ENCODE results near the gene LMCD1. TPM values are rescaled to one million over a fixed set of nuclear protein-coding genes. Genes with fewer than 3 reads are reported as not detected.

The LMCD1 gene
- total RNA-seq, 2 experiments from 2014 or later, result 3.1 to 4.9 TPM

GRCh38 chr3:8589880-8590556 lies 88.4 kb downstream of the LMCD1 start:
- intact Hi-C loops (cut with DNase I, micrococcal nuclease), result no loop called here
- H3K27me3 Mint-ChIP-seq, result peaks cover 2% of the 10 kb centered on the region
- no peaks in the 10 kb centered on the region for H3K36me3 Mint-ChIP-seq (ENCODE audit: low read depth)
- CTCF ChIA-PET, result no interaction called here
- H3K9me3 Mint-ChIP-seq (ENCODE audit: low read depth), result no peaks in the 10 kb centered on the region
- no peak overlapping the region for H3K27ac Mint-ChIP-seq
- no peak overlapping the region for H3K4me3 Mint-ChIP-seq
- ATAC-seq (no peak), DNase-seq (no peak)
- H3K4me1 Mint-ChIP-seq, result no peaks in the 10 kb centered on the region
- POLR2A ChIA-PET, result no interaction called here

- H3K4me3 Mint-ChIP-seq, result no peak overlapping the region
- H3K4me1 Mint-ChIP-seq, result no peaks in the 10 kb centered on the region
- no peaks in the 10 kb centered on the region for H3K36me3 Mint-ChIP-seq (ENCODE audit: low read depth)
- H3K27ac Mint-ChIP-seq, result no peak overlapping the region
- intact Hi-C loops (cut with DNase I, micrococcal nuclease), result no loop called here
- POLR2A ChIA-PET, result interaction anchor here (0.9 kb wide), 1 partner anchor 101 kb away, joined by 3 read pairs; no protein-coding TSS in a partner anchor
- no peak for ATAC-seq
- H3K9me3 Mint-ChIP-seq (ENCODE audit: low read depth), result no peaks in the 10 kb centered on the region
- CTCF ChIA-PET, result interaction anchor here (0.9 kb wide), 1 partner anchor 15 kb away, joined by 3 read pairs; no protein-coding TSS in a partner anchor
- H3K27me3 Mint-ChIP-seq, result no peaks in the 10 kb centered on the region
- no peak for DNase-seq
These were observed 91.6 kb downstream of the LMCD1 start for GRCh38 chr3:8593021-8593827.

GRCh38 chr3:8595252-8595651 lies 93.6 kb downstream of the LMCD1 start:
- intact Hi-C loops (cut with DNase I, micrococcal nuclease), result no loop called here
- ChIA-PET POLR2A (no interaction called here), CTCF (no interaction called here)
- no peak overlapping the region for H3K4me3 Mint-ChIP-seq
- H3K36me3 Mint-ChIP-seq (ENCODE audit: low read depth), result no peaks in the 10 kb centered on the region
- H3K4me1 Mint-ChIP-seq, result no peaks in the 10 kb centered on the region
- H3K27ac Mint-ChIP-seq, result no peak overlapping the region
- no peaks in the 10 kb centered on the region for H3K9me3 Mint-ChIP-seq (ENCODE audit: low read depth)
- H3K27me3 Mint-ChIP-seq, result no peaks in the 10 kb centered on the region
- DNase-seq (no peak), ATAC-seq (no peak)

GRCh38 chr3:8595695-8596115 lies 94.1 kb downstream of the LMCD1 start:
- intact Hi-C loops (cut with DNase I, micrococcal nuclease), result no loop called here
- no peaks in the 10 kb centered on the region for H3K4me1 Mint-ChIP-seq
- no peaks in the 10 kb centered on the region for H3K36me3 Mint-ChIP-seq (ENCODE audit: low read depth)

GRCh38 chr3:8596321-8597218 lies 94.9 kb downstream of the LMCD1 start:
- H3K9me3 Mint-ChIP-seq (ENCODE audit: low read depth), result no peaks in the 10 kb centered on the region
- ChIA-PET CTCF (interaction anchor here (0.8 kb wide), 1 partner anchor 91 kb away, joined by 3 read pairs; no protein-coding TSS in a partner anchor), POLR2A (no interaction called here)
- H3K27me3 Mint-ChIP-seq, result no peaks in the 10 kb centered on the region
- ATAC-seq, result no peak
- H3K4me3 Mint-ChIP-seq, result no peak overlapping the region
- no peaks in the 10 kb centered on the region for H3K4me1 Mint-ChIP-seq
- H3K27ac Mint-ChIP-seq, result no peak overlapping the region
- no peaks in the 10 kb centered on the region for H3K36me3 Mint-ChIP-seq (ENCODE audit: low read depth)
- no peak for DNase-seq
- intact Hi-C loops (cut with DNase I, micrococcal nuclease), result no loop called here

More at GRCh38 chr3:8595695-8596115, 94.1 kb downstream of the LMCD1 start:
- no peaks in the 10 kb centered on the region for H3K9me3 Mint-ChIP-seq (ENCODE audit: low read depth)
- CTCF ChIA-PET, result no interaction called here
- DNase-seq, result no peak
- H3K27ac Mint-ChIP-seq, result no peak overlapping the region
- POLR2A ChIA-PET, result no interaction called here
- no peaks in the 10 kb centered on the region for H3K27me3 Mint-ChIP-seq
- no peak for ATAC-seq
- H3K4me3 Mint-ChIP-seq, result no peak overlapping the region

- Mint-ChIP-seq H3K27me3 (no peaks in the 10 kb centered on the region), H3K4me1 (no peaks in the 10 kb centered on the region), H3K27ac (no peak overlapping the region), H3K36me3 (ENCODE audit: low read depth) (no peaks in the 10 kb centered on the region), H3K4me3 (no peak overlapping the region), H3K9me3 (ENCODE audit: low read depth) (no peaks in the 10 kb centered on the region)
- ATAC-seq (no peak), DNase-seq (no peak)
- ChIA-PET CTCF (no interaction called here), POLR2A (no interaction called here)
- intact Hi-C loops (cut with DNase I, micrococcal nuclease), result no loop called here
These were observed 95.7 kb downstream of the LMCD1 start for GRCh38 chr3:8597219-8597853.

- Mint-ChIP-seq H3K4me3 (no peak overlapping the region), H3K36me3 (ENCODE audit: low read depth) (no peaks in the 10 kb centered on the region), H3K4me1 (no peaks in the 10 kb centered on the region), H3K27ac (no peak overlapping the region), H3K27me3 (no peaks in the 10 kb centered on the region), H3K9me3 (ENCODE audit: low read depth) (no peaks in the 10 kb centered on the region)
- ATAC-seq (no peak), DNase-seq (no peak)
- CTCF ChIA-PET, result no interaction called here
- POLR2A ChIA-PET, result no interaction called here
- intact Hi-C loops (cut with DNase I, micrococcal nuclease), result no loop called here
These were observed 97.5 kb downstream of the LMCD1 start for GRCh38 chr3:8599146-8599545.

- ATAC-seq (no peak), DNase-seq (no peak)
- Mint-ChIP-seq H3K9me3 (ENCODE audit: low read depth) (no peaks in the 10 kb centered on the region), H3K27me3 (no peaks in the 10 kb centered on the region), H3K27ac (no peak overlapping the region), H3K4me1 (no peaks in the 10 kb centered on the region), H3K4me3 (no peak overlapping the region), H3K36me3 (ENCODE audit: low read depth) (no peaks in the 10 kb centered on the region)
- ChIA-PET CTCF (no interaction called here), POLR2A (no interaction called here)
- intact Hi-C loops (cut with DNase I, micrococcal nuclease), result no loop called here
These were observed 98.8 kb downstream of the LMCD1 start for GRCh38 chr3:8600457-8600856.

GRCh38 chr3:8603115-8603710 lies 101.6 kb downstream of the LMCD1 start:
- ChIA-PET CTCF (no interaction called here), POLR2A (no interaction called here)
- Mint-ChIP-seq H3K4me3 (no peak overlapping the region), H3K27ac (no peak overlapping the region), H3K9me3 (ENCODE audit: low read depth) (no peaks in the 10 kb centered on the region), H3K27me3 (peaks cover 3% of the 10 kb centered on the region), H3K4me1 (no peaks in the 10 kb centered on the region), H3K36me3 (ENCODE audit: low read depth) (no peaks in the 10 kb centered on the region)
- DNase-seq (no peak), ATAC-seq (no peak)
- intact Hi-C loops (cut with DNase I, micrococcal nuclease), result no loop called here

GRCh38 chr3:8604006-8604405 lies 102.4 kb downstream of the LMCD1 start:
- POLR2A ChIA-PET, result no interaction called here
- intact Hi-C loops (cut with DNase I, micrococcal nuclease), result no loop called here
- H3K27ac Mint-ChIP-seq, result no peak overlapping the region
- peaks cover 3% of the 10 kb centered on the region for H3K27me3 Mint-ChIP-seq
- no peak for ATAC-seq
- H3K36me3 Mint-ChIP-seq (ENCODE audit: low read depth), result no peaks in the 10 kb centered on the region
- CTCF ChIA-PET, result no interaction called here
- no peaks in the 10 kb centered on the region for H3K4me1 Mint-ChIP-seq
- no peaks in the 10 kb centered on the region for H3K9me3 Mint-ChIP-seq (ENCODE audit: low read depth)
- no peak overlapping the region for H3K4me3 Mint-ChIP-seq
- DNase-seq, result no peak

- intact Hi-C loops (cut with DNase I, micrococcal nuclease), result no loop called here
- H3K4me3 Mint-ChIP-seq, result no peak overlapping the region
- peaks cover 3% of the 10 kb centered on the region for H3K27me3 Mint-ChIP-seq
- no peaks in the 10 kb centered on the region for H3K9me3 Mint-ChIP-seq (ENCODE audit: low read depth)
- ATAC-seq, result no peak
- no peak overlapping the region for H3K27ac Mint-ChIP-seq
- ChIA-PET CTCF (no interaction called here), POLR2A (no interaction called here)
- H3K36me3 Mint-ChIP-seq (ENCODE audit: low read depth), result no peaks in the 10 kb centered on the region
- H3K4me1 Mint-ChIP-seq, result no peaks in the 10 kb centered on the region
- DNase-seq, result no peak
These were observed 103.4 kb downstream of the LMCD1 start for GRCh38 chr3:8604988-8605387.
